ENCODE measurements around the gene C1orf116. TPM values are rescaled to one million over a fixed set of nuclear protein-coding genes. Genes with fewer than 3 reads are reported as not detected.

C1orf116 gene
- total RNA-seq (2014; rRNA removed; shearing (Covaris generic)) = 0.10 and 0.12 TPM in 2 replicates

DNA sequence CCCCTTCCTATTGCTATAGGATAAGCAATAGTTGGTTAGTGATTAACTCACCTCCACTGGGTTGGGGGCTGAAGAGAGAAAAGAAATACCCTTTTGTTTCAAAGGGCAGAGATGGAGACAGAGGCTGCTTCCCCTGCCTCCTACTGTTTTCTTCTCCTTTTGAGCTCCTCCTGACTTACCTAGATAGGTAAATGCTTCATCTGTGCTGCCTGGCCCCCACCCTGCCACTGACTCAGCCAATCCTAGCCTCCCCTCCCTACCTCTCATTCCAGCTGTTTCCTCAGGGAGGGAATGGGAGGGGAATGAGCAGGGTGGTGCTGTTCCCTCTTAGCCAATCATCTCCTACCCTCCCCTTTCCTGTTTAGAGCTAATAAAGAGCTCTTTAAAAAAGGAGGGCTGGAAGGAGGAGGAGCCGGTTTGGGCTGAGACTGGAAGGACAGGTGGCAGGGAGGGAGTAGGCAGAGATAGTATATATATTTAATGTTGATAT is at the start of gene C1orf116:
C1orf116 (minus strand) TSS at position 229 of the 490 bp plus-strand sequence. CDS start 5,158 bp downstream, outside the sequence.
- no peak for DNase-seq (ENCODE audit: low read depth)

DNA sequence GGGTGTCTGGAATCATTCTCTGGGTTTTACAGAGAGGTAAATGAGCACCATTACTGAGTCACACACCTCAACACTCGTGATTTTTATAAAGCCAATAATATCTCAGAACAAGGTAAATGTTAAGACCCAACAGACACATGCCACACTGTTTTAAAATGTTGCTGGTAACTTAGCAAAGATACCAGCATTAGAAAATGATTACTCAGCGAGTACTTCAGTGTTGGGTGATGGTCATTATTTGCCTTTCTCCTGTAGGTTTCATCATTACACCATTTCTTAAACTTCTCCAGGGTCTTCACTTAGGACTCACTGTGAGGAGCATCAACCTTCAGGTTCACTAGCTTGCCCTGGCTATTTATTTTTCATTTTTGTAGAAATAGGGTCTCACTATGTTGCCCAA is 49.2 kb upstream of the C1orf116 start:
- no peak for DNase-seq (ENCODE audit: low read depth)

DNA sequence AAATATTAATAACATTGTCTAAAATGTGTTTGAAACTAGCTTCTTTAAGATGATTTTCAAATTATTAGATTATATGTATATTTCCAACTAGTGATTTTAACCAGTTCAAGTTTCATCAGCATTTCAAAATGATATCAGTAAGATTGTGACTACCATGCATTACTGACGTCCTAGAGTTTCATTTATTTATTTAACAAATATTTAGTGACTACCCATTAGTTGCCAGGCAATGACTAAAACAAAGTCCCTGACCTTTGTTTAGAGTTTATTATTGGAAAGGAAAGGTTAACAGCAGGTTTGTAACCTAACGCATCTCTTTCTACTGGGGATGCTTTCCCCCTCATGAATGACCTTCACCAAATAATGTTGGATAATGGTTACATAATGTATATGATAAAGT is 48.5 kb upstream of the C1orf116 start:
- DNase-seq (ENCODE audit: low read depth) = no peak

DNA sequence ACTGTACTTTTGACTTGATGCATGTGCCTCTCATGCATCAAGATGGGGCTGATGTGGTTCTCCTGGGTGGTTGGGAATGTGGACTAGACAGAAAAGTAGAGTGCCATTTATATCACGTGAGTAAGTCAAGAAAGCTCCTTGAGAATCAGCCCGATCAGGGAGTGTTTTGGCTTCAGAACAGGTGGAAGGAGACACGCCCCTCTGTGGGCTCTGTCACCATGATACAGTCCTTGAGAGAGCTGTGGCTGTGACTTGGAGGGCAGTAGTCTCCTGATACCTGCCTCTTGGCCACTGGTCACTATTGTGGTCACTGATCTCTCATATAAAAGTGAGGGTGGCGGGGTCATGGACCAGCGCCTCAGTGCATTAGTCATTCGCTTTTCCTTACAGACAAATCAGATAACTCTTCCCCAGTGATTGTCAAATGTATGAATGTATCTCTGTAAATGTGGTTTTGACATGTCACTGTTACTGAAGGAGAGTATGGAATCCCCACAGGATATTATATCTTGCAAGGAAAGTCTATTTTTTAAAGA is 47.2 kb upstream of the C1orf116 start:
- no peak for DNase-seq (ENCODE audit: low read depth)

DNA sequence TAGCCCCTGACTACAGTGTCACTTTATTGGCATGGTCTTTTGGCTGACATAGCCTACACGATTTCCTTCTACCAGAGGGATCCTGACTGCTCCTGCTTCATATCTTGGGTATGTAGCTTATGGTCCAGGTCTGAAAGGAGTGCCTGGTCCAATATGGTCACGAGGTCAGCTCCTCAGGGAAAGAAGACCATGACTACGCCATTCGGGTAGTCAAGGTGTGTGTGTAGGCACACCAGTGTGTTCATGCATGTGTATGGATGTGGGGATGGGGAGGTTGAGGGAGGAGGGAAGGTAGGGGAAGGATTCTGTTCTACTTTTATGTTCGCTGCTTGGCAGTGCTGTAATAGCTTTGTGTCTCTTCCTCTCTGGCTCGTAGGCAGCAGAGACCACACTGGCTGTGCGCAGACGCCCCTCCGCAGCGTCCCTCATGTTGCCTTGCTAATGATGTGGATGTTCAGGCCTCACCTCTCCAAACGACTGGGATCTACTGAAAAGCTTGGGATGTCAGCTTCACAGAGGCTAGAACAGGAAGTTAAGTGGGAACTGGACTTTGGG is 46.1 kb upstream of the C1orf116 start:
- DNase-seq (ENCODE audit: low read depth) = no peak

DNA sequence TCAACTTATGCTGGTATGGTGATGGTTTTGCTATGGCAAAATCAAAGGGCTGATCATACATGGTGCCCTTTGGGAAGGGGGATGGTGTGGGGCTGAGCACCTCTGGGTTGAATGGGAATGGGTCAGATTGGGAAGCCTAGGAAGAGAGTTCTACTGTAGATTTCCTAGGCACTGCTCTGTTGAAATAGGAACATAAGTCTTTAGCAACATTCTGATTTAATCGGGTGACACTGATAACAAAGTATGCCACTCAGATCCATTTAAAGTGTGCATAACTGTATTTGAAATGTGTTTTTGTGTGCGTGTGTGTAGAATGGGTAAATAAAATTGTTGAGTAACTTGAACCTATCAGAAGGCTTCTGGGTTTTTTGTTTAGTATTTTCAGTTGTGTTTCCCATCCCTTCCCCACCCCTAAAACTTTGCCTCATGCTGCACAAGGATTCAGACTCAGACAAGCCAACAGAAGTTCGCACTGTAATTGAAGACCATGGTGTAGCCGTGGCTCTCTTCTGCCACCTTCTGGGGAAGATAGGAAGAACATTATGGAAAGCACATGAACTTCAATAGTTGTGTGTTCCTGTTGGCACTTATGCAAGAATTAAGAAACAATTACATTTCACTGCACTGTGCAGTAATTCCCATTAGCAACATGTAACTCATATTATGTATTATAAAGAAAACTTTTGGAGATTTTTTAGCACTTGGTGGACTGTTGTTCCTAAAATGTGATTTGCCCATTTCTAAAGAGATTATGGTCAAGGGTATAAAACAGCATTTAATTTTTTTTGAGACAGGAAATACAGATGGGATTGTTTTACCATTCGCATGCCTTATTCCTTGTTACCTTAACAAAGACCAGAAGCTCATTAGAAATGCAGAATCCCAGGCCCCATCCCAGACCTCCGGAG is 45.2 kb upstream of the C1orf116 start:
- peak; percentile 63 for DNase-seq (ENCODE audit: low read depth)

DNA sequence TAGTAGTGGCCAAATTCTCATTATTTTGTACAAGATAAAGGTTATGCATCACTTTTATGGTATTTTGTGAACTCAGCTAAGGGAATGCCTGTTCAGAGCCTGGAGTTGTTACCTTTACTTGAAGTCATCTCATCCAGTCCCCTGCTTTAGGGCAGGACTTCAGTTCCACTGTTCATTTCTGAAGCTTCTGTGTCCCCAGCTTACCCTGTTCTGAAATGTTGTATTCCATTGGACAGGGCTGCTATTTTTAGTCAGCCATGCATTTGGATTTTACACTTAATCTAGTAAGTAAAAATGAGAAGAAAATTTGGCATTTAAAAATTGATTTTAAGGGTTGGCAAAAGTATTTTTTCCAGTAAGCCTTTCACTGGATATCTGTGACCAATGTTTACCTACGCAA is 44.5 kb upstream of the C1orf116 start:
- DNase-seq (ENCODE audit: low read depth) = no peak

DNA sequence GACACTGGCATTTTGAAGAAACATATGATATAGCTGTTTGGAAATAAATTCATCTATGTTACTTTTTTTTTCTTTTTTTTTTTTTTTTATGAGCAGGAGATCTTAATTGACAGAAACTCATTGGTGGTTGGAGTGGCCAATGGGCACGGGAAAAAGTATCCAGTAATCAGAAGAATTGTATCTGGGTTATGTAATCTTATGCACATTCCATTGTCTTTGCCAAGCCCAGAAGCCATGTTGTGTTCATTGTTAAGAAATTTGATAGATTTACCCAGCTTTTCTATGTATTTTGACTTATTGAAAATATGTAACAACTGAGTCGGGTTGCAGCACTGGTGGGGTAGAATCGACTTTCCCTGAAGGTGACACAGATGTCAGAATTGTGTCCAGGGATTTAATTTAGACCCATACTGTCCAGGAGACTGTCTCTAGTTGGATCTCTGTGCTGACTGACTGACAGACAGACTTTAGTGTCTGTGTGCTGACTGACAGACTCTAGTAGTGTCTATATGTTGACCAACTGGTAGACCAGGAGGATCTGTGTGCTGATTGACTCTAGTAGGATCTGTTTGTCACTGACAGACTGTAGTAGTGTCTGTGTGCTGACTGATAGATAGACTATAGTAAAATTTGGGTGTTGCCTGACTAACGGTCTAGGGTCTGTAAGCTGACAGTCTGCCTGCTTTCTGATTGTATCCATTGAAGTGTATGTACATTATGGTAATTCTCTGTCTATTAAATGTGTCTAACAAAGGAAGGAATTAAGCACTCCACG is 43.8 kb upstream of the C1orf116 start:
- no peak for DNase-seq (ENCODE audit: low read depth)

DNA sequence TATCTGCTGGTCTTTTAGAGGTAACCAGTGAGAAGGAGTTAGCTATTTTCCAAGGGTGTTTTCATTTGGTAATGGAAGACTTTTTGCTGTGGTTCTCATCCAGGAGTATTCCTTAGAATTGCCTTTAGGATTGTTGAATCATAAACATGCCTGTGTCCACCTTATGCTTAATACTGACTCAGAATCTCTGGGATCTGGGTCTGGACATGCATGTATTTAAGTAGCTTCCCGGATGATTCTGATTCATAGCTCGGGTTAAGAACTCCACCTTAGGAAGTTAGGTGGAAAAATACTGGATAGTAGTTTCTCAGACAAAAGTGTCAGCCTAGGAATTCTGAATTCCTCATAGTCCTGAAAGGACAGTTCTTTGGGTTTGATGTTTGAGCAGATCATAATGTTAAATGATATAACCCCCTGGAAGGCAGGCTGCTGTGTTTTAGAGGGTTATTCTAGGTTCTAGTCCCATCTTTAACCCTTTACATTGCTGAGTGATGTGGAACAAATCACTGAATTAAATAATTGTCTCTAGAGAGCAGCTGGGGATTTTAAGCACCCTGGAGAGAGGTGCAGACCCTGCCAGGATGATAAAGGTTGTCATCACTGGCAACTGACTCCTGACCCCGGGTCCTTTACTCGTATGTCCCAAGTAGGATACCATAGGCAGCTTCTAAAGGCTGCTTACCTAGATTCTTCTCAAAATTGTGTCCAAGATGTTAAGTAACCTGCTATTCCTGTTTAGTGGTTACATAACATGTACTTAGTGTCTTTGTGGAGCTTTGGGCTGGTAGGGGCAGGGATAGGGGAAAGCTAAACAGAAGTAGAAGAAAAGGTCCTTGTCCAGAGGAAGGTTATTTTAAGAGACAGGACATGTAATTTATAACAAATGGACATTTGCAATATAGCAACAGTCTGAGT is 41.6 kb upstream of the C1orf116 start:
- DNase-seq (ENCODE audit: low read depth) = peak; percentile 25

DNA sequence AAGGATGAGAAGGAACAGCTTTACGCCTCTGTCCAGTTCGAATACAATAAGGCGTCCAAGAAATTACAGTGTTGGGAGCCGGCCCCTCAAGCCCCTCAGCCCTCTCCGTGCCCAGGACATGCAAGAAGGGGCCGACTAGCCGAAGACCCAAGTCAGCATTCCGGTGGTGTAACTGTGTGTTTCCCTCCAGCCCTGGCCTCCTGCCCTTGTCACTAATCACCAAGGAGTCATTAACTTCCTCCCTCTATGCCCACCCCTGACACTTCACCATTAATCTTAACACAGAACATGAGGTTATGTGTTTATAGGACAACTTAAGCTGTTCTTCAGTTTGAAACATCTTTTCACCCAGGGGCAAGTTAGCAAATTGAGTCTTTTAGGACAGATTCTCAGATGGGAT is 39.7 kb upstream of the C1orf116 start:
- DNase-seq (ENCODE audit: low read depth) = no peak

DNA sequence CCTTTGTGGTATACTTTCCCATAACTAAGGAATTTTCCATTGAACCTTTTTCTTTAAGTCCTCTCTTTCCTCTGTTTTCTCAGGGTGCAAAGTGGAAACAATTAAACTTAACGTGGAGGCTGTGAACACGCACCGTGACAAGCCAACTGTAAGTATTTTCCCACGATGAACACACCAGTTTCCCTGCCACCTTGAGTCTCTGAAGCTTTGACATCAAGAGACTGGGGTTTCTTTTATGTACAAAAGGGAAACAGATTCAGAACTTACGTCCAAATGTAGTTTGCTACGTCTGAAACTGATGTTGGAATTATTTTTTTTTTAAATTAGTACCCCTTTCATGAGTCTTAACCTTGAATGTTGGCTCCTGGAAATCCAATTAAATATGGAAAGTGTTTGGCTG is 38.9 kb upstream of the C1orf116 start:
- no peak for DNase-seq (ENCODE audit: low read depth)

DNA sequence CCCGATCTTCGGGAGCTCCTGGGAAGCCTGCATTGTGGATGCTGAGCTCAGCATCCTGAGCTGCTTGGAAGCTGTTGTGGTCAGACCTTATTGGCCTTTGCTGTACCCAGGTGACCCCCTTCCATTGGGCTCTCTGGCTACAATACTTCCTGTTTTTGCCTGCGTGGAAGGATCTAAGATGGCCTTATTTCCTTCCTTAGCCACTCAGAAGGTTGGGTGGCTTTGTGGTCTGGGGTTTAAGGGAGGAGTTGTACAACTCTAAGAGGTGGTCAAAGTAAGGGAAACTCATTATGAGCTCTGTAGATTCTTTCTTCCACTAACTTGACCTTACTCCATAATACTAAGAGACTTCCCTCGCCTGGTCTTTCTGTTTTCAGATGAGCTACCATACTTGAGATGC is 38.3 kb upstream of the C1orf116 start:
- no peak for DNase-seq (ENCODE audit: low read depth)

DNA sequence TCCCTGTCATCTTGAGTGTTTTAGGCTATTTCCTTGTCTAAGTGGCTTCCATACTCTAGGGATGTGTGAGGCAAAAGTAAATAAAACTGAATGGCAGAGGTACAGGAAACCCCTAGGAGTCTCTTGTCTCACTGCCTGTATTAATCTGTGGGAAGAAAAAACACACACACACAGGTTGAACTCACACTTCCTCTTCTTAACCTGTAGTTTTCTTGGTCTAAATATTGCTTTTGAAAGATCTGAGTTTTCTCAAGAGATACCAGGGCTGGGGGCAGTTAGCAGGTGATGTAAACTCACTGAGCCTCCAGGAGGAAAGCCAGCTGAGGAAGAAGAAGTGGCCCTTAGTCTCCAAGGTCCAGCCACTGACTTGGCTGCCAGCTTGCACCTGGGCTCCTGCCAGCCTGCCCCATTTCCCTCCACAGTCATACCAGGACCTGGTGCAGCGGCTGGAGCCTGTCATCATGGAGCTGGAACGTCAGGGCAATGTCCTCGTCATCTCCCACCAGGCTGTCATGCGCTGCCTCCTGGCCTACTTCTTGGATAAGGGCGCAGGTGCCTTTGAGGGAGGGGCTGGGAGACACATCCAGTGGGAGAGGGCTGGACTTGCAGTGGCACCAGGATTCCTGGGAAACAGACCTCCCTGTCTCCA is 37.4 kb upstream of the C1orf116 start:
- DNase-seq (ENCODE audit: low read depth) = no peak

DNA sequence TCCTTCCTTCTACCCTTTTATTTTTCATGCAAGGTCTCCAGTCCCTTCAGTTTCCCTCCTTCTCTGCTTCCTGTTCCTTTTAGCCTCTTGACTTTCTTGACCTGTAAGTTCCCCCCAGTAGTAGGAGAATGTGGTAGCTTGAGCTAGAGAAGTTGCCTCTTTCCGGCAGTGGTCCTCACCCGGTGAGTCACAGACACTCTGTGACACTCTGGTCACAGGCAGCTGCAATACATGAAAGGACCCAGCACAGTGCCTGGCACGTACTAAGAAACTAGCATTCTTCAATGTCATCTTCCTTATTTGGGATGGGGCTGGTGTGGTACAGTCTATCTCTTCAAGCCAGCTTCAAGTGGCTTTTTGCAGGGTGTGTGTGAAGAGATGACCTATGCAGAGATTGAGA is 36.5 kb upstream of the C1orf116 start:
- no peak for DNase-seq (ENCODE audit: low read depth)

DNA sequence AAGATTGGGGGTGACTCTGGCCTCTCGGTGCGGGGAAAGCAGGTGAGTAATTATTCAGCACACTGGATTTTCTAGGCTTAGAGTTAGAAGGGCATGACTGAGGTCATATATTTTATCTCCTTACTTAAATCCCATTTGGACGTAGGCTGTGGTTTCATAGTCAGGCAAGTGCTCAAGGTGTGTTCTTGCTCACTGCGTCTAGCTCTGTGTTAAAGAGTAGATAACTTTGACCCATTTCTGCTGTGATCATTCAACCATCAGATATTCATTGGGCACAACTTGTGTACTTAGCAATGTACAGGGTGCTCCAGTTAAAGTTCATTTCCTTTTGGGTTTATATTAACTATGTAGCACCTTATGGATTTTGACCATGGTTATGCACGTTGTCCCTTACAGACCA is 35.1 kb upstream of the C1orf116 start:
- no peak for DNase-seq (ENCODE audit: low read depth)

DNA sequence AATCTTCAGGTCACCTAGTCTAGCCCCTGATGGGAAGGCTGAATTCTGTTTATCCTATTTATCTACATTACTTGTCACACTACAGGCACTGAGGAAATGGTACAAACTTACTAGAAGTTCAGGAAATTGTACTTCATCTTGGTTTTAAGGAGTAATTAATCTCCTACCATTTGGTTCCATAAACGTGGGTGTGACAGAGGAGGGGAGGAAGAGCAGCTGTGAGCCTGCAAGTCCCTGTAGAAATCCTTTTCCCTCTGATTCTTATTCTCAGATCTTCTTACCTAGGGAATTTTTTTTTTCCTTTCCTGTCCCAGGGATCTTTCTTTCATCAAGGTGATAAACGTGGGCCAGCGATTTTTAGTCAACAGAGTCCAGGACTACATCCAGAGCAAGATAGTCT is 34.6 kb upstream of the C1orf116 start:
- DNase-seq (ENCODE audit: low read depth) = no peak

DNA sequence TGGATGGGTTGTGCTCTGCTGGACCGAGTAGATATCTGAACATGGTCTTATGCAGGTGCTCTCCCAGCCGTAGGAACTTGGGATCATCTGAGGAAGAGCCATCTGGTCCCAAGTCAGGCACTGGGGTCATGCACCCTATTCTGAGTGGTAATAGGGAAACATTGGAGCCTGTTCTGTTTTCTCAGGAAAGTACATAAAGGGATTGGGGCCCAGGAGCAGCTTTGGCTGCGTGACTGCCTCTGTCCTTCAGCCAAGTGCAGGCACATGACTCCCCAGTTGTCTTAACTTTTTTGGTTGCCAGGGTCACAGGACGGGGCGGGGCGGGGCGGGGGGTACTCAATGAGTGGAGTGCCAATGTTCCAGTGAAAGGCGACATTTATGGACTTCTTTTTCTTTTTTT is 32.0 kb upstream of the C1orf116 start:
- DNase-seq (ENCODE audit: low read depth) = no peak

DNA sequence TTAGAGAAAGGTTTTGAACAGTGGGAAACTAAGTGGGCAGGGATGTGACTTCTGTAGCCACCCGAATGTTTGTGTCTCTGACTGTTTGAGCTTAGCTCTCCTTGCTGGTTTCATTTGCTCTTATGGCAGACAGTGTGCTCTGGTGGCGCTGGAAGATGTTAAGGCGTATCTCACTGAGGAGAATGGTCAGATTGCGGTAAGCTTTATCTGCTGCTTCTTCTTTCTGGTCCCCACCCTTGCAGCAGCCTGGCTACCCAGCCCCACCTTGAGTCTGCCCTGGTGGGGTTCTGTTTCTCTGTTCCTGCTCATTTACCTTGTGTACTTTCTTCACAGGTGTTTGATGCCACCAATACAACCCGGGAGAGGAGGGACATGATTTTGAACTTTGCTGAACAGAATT is 30.5 kb upstream of the C1orf116 start:
- DNase-seq (ENCODE audit: low read depth) = no peak

DNA sequence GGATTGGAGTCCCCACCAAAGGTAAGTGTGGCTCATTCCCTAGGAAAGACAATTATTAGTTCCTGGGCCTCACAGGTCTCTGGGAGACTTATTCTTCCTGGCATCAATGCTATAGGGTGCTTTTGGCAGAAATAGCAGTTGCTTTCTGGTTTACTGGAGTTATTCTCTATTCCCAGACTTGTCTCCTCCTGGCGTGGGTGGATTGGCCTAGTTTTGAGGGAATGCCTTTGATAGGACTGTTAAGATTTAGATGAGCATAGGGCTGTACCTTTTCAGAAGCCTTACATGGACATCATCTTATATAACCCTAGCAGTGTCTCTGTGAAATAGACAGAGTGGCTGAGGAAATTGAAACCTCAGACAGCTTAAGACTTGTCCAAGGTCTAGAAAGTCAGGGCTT is 29.5 kb upstream of the C1orf116 start:
- DNase-seq (ENCODE audit: low read depth) = no peak

DNA sequence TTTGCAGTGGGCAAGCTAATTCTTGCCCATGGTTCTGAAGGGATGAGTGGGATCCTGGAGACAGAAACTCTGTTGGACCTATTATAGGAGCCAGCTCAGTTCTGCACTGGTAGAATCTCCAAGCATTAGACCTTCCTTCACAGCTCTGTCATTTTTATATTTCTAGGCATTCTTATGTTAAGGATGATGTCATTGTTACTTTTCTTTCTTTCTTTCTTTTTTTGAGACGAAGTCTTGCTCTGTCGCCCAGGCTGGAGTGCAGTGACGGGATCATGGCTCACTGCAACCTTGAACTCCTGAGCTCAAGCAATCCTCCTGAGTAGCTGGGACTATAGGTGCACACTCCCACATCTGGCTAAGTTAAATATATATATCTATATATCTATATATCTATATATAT is 28.0 kb upstream of the C1orf116 start:
- no peak for DNase-seq (ENCODE audit: low read depth)

DNA sequence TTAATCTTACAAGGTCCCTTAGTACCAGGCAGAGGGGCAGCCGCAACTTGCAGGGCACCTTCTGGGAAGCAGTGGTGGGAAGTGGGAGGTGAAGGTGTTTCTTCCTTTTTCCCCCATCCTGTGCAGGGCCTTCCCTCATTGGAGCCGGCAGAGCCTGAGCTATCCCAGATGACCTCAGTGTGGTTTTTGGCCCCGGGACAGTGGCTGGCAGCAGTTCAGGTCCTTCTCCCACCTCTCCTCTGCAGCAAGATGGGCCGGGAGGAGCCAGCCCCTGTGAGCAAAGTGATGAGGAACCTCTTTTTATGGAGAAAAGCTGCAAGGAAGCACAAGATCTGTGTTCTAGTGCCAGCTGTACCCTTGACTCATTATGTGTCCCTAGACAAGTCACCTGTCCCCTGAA is 27.3 kb upstream of the C1orf116 start:
- DNase-seq (ENCODE audit: low read depth) = no peak
